Ishikawa (cell line): Measurements from ENCODE around the gene DOCK2.

Experiments used
- CEBPB ChIP-seq: IDR thresholded peaks from 2 replicates; pipeline ENCODE4 v1.6.1; 2012
- CREB1 ChIP-seq: IDR thresholded peaks from 2 replicates; pipeline ENCODE4 v1.6.1; 2012; ENCODE audit warnings: low read depth
- EGR1 ChIP-seq: IDR thresholded peaks from 2 replicates; pipeline ENCODE4 v1.6.1; 2012
- EP300 ChIP-seq: IDR thresholded peaks from 2 replicates; pipeline ENCODE4 v1.6.1; 2012; ENCODE audit warnings: borderline replicate concordance
- FOXM1 ChIP-seq: IDR thresholded peaks from 2 replicates; pipeline ENCODE4 v1.6.1; 2012; ENCODE audit warnings: low read depth, borderline replicate concordance
- MAX ChIP-seq: IDR thresholded peaks from 2 replicates; pipeline ENCODE4 v1.6.1; 2012
- NFIC ChIP-seq: IDR thresholded peaks from 2 replicates; pipeline ENCODE4 v1.6.1; 2012
- RAD21 ChIP-seq: IDR thresholded peaks from 2 replicates; pipeline ENCODE4 v1.6.1; 2012; ENCODE audit warnings: low read depth
- TAF1 ChIP-seq: IDR thresholded peaks from 2 replicates; pipeline ENCODE4 v1.6.1; 2012; ENCODE audit warnings: low read depth, mild to moderate bottlenecking
- TCF12 ChIP-seq: IDR thresholded peaks from 2 replicates; pipeline ENCODE4 v1.6.1; 2012; ENCODE audit warnings: low read depth
- TEAD4 ChIP-seq: IDR thresholded peaks from 2 replicates; pipeline ENCODE4 v1.6.1; 2012
- YY1 ChIP-seq: IDR thresholded peaks from 2 replicates; pipeline ENCODE4 v1.6.1; 2012; ENCODE audit warnings: low read depth
- ZBTB7A ChIP-seq: IDR thresholded peaks from 2 replicates; pipeline ENCODE4 v1.6.1; 2012; ENCODE audit warnings: low read depth
- TF ChIP-seq, protein P1 (sequence below): IDR thresholded peaks from 2 replicates; pipeline ENCODE4 v1.6.1; 2012
- TF ChIP-seq, protein P2 (sequence below): IDR thresholded peaks from 2 replicates; pipeline ENCODE4 v1.6.1; 2012; ENCODE audit warnings: low read depth, mild to moderate bottlenecking

The DOCK2 gene

DNA sequence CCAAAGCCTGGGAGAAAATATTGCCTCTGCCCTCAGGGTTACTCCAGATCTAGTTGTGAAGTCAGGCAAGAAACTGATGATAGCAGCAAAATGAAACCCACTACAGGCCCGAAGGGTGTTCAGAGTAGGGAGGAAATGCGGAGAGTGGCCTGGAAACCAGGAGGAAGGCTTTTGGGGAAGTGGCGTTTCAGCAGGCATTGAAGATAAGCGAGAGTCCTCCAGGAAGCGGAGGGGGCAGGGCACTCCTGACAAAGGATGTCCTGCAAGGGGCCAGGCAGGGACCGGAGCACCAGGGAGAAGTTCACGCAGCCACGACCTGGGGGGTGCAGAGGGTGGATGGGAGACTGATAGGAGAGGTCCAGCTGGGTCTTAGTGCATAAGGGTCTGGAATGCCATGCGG lies 460.9 kb downstream of the DOCK2 start:
- TF ChIP-seq YY1 (no peak), MAX (no peak), ZBTB7A (no peak), TAF1 (no peak), RAD21 (no peak), FOXM1 (no peak)
- TF ChIP-seq, protein P1, sequence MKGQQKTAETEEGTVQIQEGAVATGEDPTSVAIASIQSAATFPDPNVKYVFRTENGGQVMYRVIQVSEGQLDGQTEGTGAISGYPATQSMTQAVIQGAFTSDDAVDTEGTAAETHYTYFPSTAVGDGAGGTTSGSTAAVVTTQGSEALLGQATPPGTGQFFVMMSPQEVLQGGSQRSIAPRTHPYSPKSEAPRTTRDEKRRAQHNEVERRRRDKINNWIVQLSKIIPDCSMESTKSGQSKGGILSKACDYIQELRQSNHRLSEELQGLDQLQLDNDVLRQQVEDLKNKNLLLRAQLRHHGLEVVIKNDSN: no peak

GRCh38 chr5:170100066-170100943 lies 463.2 kb downstream of the DOCK2 start:
- no peak for TF ChIP-seq CREB1
- TF ChIP-seq RAD21: peak; percentile 95

- TF ChIP-seq RAD21 (no peak), TEAD4 (no peak), EP300 (no peak), CREB1 (no peak), TAF1 (no peak), EGR1 (no peak), TCF12 (no peak), NFIC (no peak), MAX (no peak), FOXM1 (no peak), CEBPB (no peak)
- TF ChIP-seq, protein P1: no peak
- TF ChIP-seq, protein P2, sequence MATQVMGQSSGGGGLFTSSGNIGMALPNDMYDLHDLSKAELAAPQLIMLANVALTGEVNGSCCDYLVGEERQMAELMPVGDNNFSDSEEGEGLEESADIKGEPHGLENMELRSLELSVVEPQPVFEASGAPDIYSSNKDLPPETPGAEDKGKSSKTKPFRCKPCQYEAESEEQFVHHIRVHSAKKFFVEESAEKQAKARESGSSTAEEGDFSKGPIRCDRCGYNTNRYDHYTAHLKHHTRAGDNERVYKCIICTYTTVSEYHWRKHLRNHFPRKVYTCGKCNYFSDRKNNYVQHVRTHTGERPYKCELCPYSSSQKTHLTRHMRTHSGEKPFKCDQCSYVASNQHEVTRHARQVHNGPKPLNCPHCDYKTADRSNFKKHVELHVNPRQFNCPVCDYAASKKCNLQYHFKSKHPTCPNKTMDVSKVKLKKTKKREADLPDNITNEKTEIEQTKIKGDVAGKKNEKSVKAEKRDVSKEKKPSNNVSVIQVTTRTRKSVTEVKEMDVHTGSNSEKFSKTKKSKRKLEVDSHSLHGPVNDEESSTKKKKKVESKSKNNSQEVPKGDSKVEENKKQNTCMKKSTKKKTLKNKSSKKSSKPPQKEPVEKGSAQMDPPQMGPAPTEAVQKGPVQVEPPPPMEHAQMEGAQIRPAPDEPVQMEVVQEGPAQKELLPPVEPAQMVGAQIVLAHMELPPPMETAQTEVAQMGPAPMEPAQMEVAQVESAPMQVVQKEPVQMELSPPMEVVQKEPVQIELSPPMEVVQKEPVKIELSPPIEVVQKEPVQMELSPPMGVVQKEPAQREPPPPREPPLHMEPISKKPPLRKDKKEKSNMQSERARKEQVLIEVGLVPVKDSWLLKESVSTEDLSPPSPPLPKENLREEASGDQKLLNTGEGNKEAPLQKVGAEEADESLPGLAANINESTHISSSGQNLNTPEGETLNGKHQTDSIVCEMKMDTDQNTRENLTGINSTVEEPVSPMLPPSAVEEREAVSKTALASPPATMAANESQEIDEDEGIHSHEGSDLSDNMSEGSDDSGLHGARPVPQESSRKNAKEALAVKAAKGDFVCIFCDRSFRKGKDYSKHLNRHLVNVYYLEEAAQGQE: no peak
Observed at GRCh38 chr5:170103447-170103846, 466.4 kb downstream of the DOCK2 start.

- no peak for TF ChIP-seq CREB1
- TF ChIP-seq TCF12: no peak
- no peak for TF ChIP-seq FOXM1
- no peak for TF ChIP-seq EP300
- TF ChIP-seq, protein P1: no peak
- TF ChIP-seq YY1: no peak
- TF ChIP-seq RAD21: no peak
- TF ChIP-seq CEBPB: no peak
- TF ChIP-seq, protein P2: no peak
- no peak for TF ChIP-seq TAF1
- TF ChIP-seq NFIC: no peak
- no peak for TF ChIP-seq MAX
- TF ChIP-seq EGR1: no peak
Observed at GRCh38 chr5:170104299-170104698, 467.2 kb downstream of the DOCK2 start.

GRCh38 chr5:170104710-170105109 lies 467.6 kb downstream of the DOCK2 start:
- TF ChIP-seq, protein P1: no peak
- TF ChIP-seq, protein P2: no peak
- TF ChIP-seq CREB1 (no peak), ZBTB7A (no peak), CEBPB (no peak), FOXM1 (no peak), EGR1 (no peak), EP300 (no peak), TCF12 (no peak), TEAD4 (no peak), RAD21 (no peak)
